GM21515 (cell line): ENCODE data around the gene IL1A.

Experiments used
- ATAC-seq: cut with Tn5 transposase; IDR thresholded peaks from one replicate; pipeline ENCODE4 v1.9.1; 2021; ENCODE audit not compliant: unreplicated experiment

Gene IL1A

GRCh38 chr2:112764071-112765044, 19.9 kb downstream of the IL1A start, which contains the start of gene CKAP2L:
Gene CKAP2L (minus strand): TSS chr2:112764609. CDS start chr2:112764598, 11 bp downstream.
- ATAC-seq: peak; percentile 97

- no peak for ATAC-seq
Observed at GRCh38 chr2:112762276-112762675, 22.0 kb downstream of the IL1A start.

DNA sequence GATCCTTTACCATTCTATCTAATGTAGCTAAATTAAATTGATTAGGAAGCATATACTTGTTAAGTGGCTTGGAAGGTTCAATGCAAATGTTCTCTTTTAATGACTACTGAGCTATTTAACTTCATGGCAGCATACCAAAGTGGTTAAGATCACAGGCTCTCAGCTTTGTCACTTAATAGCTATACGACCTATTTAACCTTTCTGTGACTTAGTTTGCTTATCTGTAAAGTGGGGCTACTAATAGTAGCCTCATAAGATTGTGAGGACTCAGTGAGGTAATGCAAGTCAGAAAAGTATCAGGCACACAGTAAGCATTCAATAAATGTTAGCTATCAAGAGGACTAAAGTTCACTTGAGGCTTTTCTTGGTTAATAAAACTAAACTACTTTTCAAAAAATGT, 24.1 kb downstream of the IL1A start:
- no peak for ATAC-seq

DNA sequence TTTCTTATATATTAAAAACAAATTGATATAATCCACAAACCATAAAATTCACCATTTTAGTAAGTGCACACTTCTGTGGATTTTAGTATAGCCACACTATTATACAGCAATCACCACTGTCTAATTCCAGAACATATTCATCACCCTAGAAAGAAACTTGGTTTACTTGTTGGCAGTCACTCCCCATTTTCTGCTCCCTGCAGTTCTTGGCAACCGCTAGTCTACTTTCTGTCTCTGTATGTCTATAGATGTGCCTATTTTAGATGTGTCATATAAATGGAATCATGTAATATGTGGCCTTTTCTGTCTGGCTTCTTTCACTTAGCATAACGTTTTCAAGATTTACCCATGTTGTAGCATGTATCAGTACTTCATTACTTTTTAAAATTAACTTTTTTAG, 25.6 kb downstream of the IL1A start:
- ATAC-seq: no peak

DNA sequence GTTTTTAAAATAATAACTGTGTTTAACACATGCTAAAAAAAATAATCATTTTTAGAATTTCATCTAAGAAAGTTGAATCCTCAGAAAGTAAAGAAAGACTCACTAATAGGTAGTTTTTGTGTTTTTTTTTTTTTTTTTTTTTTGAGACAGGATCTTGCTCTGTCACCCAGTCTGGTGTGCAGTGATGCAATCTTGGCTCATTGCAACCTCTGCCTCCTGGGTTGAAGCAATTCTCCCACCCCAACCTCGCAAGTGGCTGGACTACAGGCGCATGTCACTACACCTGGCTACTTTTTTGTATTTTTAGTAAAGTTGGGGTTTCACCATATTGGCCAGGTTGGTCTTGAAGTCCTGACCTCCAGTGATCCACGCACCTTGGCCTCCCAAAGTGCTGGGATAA, 27.0 kb downstream of the IL1A start:
- no peak for ATAC-seq

GRCh38 chr2:112756207-112756606, 28.1 kb downstream of the IL1A start:
- no peak for ATAC-seq

DNA sequence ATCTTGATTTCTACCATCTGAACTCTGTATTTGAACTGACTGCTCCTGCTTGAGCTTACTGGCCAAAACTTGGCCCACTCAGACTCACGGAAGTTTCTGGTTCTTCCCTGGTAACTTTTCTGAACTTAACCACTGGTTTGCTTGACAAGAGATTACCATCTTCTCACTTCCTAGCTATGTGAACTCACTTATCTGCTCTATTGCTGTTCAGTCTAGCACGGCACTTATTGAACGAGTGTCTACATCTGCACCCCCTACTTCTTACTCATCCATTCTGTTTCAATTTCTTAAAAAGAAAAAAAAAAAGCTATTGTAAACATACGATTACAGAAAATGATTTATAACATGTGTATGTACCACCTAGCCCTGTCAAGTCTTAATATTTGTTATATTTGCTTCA, 28.8 kb downstream of the IL1A start:
- ATAC-seq: no peak

- no peak for ATAC-seq
Observed at GRCh38 chr2:112754564-112754963, 29.7 kb downstream of the IL1A start.

- no peak for ATAC-seq
Observed at GRCh38 chr2:112752667-112753066, 31.6 kb downstream of the IL1A start.

DNA sequence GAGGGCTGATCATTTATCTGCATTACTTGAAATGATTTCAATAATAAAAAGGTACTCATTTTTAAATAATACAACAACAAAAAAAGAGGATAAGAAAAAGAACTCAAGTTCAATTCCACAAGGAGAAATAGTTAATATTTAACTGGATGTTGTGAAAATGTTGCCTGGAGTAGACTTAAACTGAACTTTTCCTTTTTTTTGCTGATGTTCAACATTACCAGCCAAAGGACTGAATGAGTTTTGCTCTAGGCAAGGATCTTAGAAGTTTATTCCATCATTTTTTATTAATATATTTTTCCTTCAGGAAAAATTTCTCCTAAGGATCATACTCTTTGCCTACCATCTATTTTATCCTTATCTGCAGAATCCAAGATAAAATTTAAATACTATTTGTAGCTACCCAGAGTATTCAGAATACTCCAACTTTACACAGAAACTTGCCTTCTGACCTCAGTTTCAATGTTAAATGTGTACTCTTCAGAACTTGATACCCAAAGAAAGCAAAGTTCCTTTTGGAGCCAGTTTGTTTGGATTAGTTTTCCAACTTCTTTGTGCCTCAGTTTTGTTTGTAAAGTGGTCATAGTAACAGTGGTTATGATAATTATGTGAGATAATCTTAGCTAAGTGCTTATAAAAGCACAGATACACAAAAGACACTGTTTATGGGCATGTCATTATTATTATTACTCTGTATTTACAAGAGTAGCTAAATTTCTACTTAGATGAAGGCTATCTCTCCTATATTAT, 32.7 kb downstream of the IL1A start:
- ATAC-seq: no peak

DNA sequence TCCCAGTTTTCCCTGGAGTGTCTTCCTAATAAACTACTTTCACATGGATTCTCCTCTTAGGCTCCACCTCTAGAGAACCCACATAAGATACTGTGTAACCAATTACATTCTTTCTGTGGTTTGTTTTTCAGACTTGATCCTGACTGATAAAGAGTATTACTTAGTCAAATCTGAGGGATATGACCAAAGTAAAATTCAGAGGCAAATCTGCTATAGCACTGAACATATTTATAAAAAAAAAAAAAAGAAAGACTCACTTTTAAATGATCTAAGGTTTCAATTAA, 33.8 kb downstream of the IL1A start:
- ATAC-seq: no peak

DNA sequence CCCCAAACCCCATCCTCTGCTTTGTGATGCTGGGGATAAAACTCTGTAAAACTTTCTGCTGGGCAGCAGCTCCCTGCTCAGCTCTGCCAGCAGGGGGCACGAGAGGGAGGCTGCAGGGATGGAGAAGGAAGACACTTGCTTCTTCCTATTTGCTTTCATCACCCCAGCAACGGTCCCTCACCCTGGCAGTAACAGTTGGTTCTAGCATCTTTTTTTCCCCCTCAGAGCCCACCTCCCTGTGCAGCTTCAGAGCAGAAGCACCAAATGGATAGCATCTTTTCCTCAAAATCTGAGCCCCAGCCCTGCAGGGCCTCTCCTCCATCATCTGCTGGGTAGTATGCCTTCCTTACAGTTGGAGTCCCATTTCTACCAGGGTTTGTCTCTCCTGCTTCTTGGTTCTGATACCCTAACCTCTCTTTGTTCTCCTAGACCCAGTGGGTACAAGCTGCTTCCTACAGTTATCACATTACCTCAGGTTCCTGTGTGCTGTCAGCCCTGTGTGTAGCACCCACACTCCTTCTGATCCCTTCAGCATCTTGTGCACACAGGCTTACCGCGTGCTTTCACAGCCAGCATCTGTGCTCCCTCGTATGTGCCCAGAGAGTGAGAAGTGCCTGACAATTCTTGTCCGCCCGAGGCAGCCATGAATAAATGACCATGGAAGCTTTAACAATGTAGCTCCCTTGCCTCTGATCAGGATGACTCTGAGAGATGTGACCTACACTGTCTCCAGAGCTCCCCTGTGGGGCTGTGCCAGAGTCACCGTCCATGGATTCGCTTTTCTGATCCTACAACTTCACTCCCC, 34.3 kb downstream of the IL1A start:
- peak; percentile 70 for ATAC-seq

DNA sequence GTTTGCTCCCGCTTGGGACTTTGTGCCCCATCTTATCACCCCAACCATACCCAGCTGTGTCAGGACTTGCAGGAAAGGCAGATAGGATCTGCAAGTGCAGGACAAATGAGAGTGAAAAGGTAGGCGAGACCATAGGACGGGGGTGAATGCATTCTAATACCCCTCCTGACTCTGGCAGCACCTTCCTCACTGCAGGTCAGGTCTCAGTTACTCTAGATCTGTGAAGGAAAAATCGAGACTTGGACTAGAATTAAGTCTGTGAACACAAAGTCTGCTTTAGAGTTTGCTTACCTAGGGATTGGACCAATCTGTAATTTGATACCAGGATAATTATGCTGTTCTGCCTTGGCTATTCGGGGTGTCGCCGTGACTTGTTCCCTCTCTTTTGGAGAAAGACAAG, 43.8 kb downstream of the IL1A start:
- no peak for ATAC-seq

DNA sequence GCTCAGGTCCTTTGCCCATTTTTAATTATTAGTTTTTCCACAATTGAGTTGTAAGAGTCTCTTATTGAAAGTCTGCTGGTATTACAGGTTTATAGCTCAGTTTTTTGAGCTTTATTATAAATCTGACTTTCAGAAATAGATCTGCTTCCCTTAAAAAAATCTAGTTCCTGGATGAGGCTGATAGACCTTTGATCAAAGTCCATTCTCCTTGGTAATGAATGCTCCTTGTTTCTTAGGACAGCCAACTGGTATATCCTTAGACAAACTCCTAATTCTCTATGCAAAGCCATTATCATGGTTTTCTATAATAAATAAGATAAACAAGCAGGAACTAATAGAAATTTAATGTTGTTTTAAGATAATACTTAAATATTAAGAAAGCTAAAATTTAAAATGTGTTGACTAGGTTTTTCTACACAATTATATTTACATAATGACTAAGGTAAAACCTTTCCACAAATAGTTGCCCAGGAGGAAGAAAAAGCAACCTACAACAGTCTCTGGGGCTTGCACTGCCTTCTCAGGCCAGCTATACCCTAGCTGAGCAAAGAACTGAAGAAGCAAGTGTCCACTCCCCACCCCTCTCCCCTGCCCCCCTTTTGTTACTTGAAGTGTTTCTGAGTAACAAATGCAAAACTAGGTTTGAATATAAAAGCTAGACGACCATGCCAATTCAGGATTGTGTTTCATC, 46.6 kb downstream of the IL1A start:
- ATAC-seq: no peak

DNA sequence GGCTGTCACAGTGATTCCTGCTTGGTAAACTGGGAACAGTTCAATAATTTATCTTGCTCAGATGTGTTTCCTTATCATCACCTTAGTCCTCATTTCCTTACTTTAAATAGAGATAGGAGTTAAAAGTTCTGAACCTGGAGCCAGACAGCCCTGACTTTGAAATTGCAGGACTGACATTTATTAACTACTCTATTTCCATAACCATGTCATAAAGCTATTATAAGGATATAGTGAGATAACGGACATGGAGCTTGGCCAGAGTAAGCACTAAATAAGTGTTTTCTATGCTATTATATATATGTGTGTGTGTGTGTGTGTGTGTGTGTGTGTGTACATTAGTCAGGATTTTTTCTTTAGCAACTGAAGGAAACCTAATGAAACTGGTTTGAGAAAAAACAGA, 50.4 kb downstream of the IL1A start:
- ATAC-seq: no peak

DNA sequence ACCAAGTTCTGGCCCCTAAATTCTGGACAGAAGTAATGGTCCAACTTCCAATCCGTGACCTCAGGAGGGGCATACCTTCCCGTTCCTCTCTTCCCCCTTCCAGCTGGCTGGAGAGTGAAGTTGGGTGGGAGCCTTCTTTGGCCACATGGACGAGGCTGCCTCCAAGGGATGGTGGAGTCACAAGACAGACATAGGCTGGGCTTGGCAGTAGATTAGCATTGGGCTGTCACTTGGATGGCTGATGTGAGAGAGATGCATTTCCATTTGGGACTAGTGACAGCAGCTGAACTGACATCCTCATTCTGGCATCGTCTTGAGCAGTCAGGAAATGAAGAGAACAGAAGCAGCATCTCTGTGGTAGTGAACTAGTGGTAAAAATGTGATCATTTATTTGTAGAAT, 50.8 kb downstream of the IL1A start:
- ATAC-seq: no peak

GRCh38 chr2:112731479-112731878, 52.8 kb downstream of the IL1A start:
- ATAC-seq: no peak

- no peak for ATAC-seq
Observed at GRCh38 chr2:112730791-112731190, 53.5 kb downstream of the IL1A start.

- no peak for ATAC-seq
Observed at GRCh38 chr2:112730216-112730615, 54.1 kb downstream of the IL1A start.

GRCh38 chr2:112728378-112729175, 55.7 kb downstream of the IL1A start:
- no peak for ATAC-seq
